CD4-positive, alpha-beta memory T cell (primary cell): ENCODE measurements around the gene GMDS. TPM values are rescaled to one million over a fixed set of nuclear protein-coding genes. Genes with fewer than 3 reads are reported as not detected.

ENCODE experiments used
- CTCF ChIA-PET: fragments of 350-600 bp; sonication (Branson Sonifier 250); formaldehyde crosslinking; loops from one replicate; lab custom pipeline; 2021; ENCODE audit warnings: inconsistent platforms; ENCODE audit not compliant: partially characterized antibody; lab: Charles Lee
- POLR2A ChIA-PET: fragments of 350-600 bp; sonication (Branson Sonifier 250); formaldehyde crosslinking; loops from one replicate; lab custom pipeline; 2021; ENCODE audit not compliant: partially characterized antibody; lab: Charles Lee
- DNase-seq, 5 donors: peaks; one replicate each; pipeline versions ENCODE4 v3.0.0 to v3.0.0-alpha.2; 2020 to 2022; ENCODE audit warnings: mixed read lengths in 1 of 5
- H3K27ac ChIP-seq: one replicate; pipeline ENCODE4 v1.7.0; 2013; ENCODE audit warnings: low read depth, low read length
- H3K27me3 ChIP-seq: 2 replicates; pipeline ENCODE4 v1.7.0; 2013; ENCODE audit warnings: mild to moderate bottlenecking, low read length, moderate library complexity; ENCODE audit not compliant: insufficient read depth
- H3K36me3 ChIP-seq: 2 replicates; pipeline ENCODE4 v1.7.0; 2013; ENCODE audit warnings: mild to moderate bottlenecking, low read length, moderate library complexity; ENCODE audit not compliant: insufficient read depth
- H3K4me1 ChIP-seq: 2 replicates; pipeline ENCODE4 v1.7.0; 2013; ENCODE audit warnings: mild to moderate bottlenecking, low read length, moderate library complexity; ENCODE audit not compliant: insufficient read depth
- H3K4me3 ChIP-seq, 2 donors: one replicate each; pipeline ENCODE4 v1.7.0; 2013; ENCODE audit warnings: low read length in 2 of 2, mild to moderate bottlenecking in 1 of 2
- H3K9me3 ChIP-seq, 2 donors: one replicate each; pipeline ENCODE4 v1.7.0; 2013; ENCODE audit warnings: low read length in 2 of 2, control low read depth in 1 of 2; ENCODE audit not compliant: control insufficient read depth in 1 of 2
- H3K27ac Mint-ChIP-seq, 7 donors: one replicate each; pipeline ENCODE4 v1.8.0; 2020 to 2021; ENCODE audit warnings: mixed read lengths in 7 of 7, mild to moderate bottlenecking in 6 of 7, inconsistent platforms in 3 of 7, moderate library complexity in 3 of 7
- H3K27me3 Mint-ChIP-seq, 2 donors: one replicate each; pipeline ENCODE4 v1.8.0; 2020 to 2021; ENCODE audit warnings: mixed read lengths in 2 of 2
- H3K36me3 Mint-ChIP-seq, 2 donors: one replicate each; pipeline ENCODE4 v1.8.0; 2020 to 2021; ENCODE audit warnings: mixed read lengths in 2 of 2, inconsistent platforms in 1 of 2, mild to moderate bottlenecking in 1 of 2
- H3K4me1 Mint-ChIP-seq, 4 donors: one replicate each; pipeline ENCODE4 v1.8.0; 2020 to 2021; ENCODE audit warnings: mixed read lengths in 4 of 4, mild to moderate bottlenecking in 1 of 4
- H3K4me3 Mint-ChIP-seq, 8 donors: one replicate each; pipeline ENCODE4 v1.8.0; 2020 to 2021; ENCODE audit warnings: mixed read lengths in 8 of 8, mild to moderate bottlenecking in 7 of 8, moderate library complexity in 6 of 8, inconsistent platforms in 3 of 8
- H3K9me3 Mint-ChIP-seq, 8 donors: one replicate each; pipeline ENCODE4 v1.8.0; 2020 to 2021; ENCODE audit warnings: mixed read lengths in 8 of 8, mild to moderate bottlenecking in 5 of 8, inconsistent platforms in 3 of 8, moderate library complexity in 1 of 8
- intact Hi-C: fragments of 100-400 bp; cut with micrococcal nuclease; formaldehyde crosslinking; loops from one replicate; pipeline ENCODE4 v1.15.1; 2023
- polyA plus RNA-seq, 2 donors: library from polyadenylated mRNA; unstranded; fragments of 300-500 nt; fragmentation: Illumina TruSeq; gene quantifications; one replicate each; pipeline ENCODE4 v1.2.3, GENCODE V29; 2021
- total RNA-seq, 2 experiments: library from RNA; stranded (reverse); gene quantifications; one replicate each; pipeline ENCODE4 v1.2.3, GENCODE V29; 2021

The GMDS gene
- total and polyA plus RNA-seq, 4 experiments from 2014 or later: 12.1 to 24.0 (median 15.2) TPM

- Histone ChIP-seq H3K4me3 (no peak overlapping the region), H3K27ac (no peak overlapping the region), H3K9me3 (no peaks in the 10 kb centered on the region), H3K27me3 (no peaks in the 10 kb centered on the region), H3K36me3 (no peaks in the 10 kb centered on the region), H3K4me1 (no peaks in the 10 kb centered on the region)
- DNase-seq: no peak
- H3K4me3 Mint-ChIP-seq: no peak overlapping the region
- peaks cover 5 to 21% of the 10 kb centered on the region in 2 donors for H3K36me3 Mint-ChIP-seq
- H3K9me3 Mint-ChIP-seq: peaks cover 0 to 24% (median 18%) of the 10 kb centered on the region in 8 donors
- peaks cover 0 to 4% (median 0%) of the 10 kb centered on the region in 4 donors for H3K4me1 Mint-ChIP-seq
- intact Hi-C loops: no loop called here
- no peaks in the 10 kb centered on the region for H3K27me3 Mint-ChIP-seq
- POLR2A ChIA-PET: no interaction called here
- CTCF ChIA-PET: no interaction called here
- no peak overlapping the region for H3K27ac Mint-ChIP-seq
Observed at GRCh38 chr6:1987640-1988039, 257.8 kb downstream of the GMDS start.

GRCh38 chr6:1986454-1987243, 258.8 kb downstream of the GMDS start:
- peaks cover 6 to 25% of the 10 kb centered on the region in 2 donors for H3K36me3 Mint-ChIP-seq
- Histone ChIP-seq H3K4me3 (no peak overlapping the region), H3K27me3 (no peaks in the 10 kb centered on the region), H3K9me3 (no peaks in the 10 kb centered on the region), H3K4me1 (no peaks in the 10 kb centered on the region), H3K36me3 (no peaks in the 10 kb centered on the region), H3K27ac (no peak overlapping the region)
- H3K27me3 Mint-ChIP-seq: no peaks in the 10 kb centered on the region
- no peak overlapping the region for H3K4me3 Mint-ChIP-seq
- peaks cover 0 to 33% (median 27%) of the 10 kb centered on the region in 8 donors for H3K9me3 Mint-ChIP-seq
- no peak overlapping the region for H3K27ac Mint-ChIP-seq
- intact Hi-C loops: no loop called here
- CTCF ChIA-PET: no interaction called here
- peaks cover 0 to under 1% (median 0%) of the 10 kb centered on the region in 4 donors for H3K4me1 Mint-ChIP-seq
- DNase-seq: no peak
- POLR2A ChIA-PET: no interaction called here

- H3K4me3 Mint-ChIP-seq: peak overlapping the region in 1 of 8 donors; percentile 5
Observed at GRCh38 chr6:1984346-1984994, 260.9 kb downstream of the GMDS start.

GRCh38 chr6:1983850-1984249, 261.6 kb downstream of the GMDS start:
- H3K27me3 ChIP-seq: no peaks in the 10 kb centered on the region
- no peak overlapping the region for H3K4me3 ChIP-seq
- H3K27ac ChIP-seq: no peak overlapping the region
- H3K4me1 ChIP-seq: no peaks in the 10 kb centered on the region
- no peak overlapping the region for H3K27ac Mint-ChIP-seq
- POLR2A ChIA-PET: no interaction called here
- no peak for DNase-seq
- no peak overlapping the region for H3K4me3 Mint-ChIP-seq
- no peaks in the 10 kb centered on the region for H3K9me3 ChIP-seq
- no peaks in the 10 kb centered on the region for H3K27me3 Mint-ChIP-seq
- H3K36me3 ChIP-seq: no peaks in the 10 kb centered on the region
- intact Hi-C loops: no loop called here
- peaks cover 0 to 56% (median 50%) of the 10 kb centered on the region in 8 donors for H3K9me3 Mint-ChIP-seq
- H3K4me1 Mint-ChIP-seq: no peaks in the 10 kb centered on the region
- H3K36me3 Mint-ChIP-seq: peaks cover 25 to 52% of the 10 kb centered on the region in 2 donors
- CTCF ChIA-PET: no interaction called here

More at GRCh38 chr6:1984346-1984994, 260.9 kb downstream of the GMDS start:
- peaks cover 0 to 53% (median 46%) of the 10 kb centered on the region in 8 donors for H3K9me3 Mint-ChIP-seq
- POLR2A ChIA-PET: no interaction called here
- no peaks in the 10 kb centered on the region for H3K27me3 Mint-ChIP-seq
- no peaks in the 10 kb centered on the region for H3K27me3 ChIP-seq
- H3K4me1 Mint-ChIP-seq: no peaks in the 10 kb centered on the region
- DNase-seq: no peak
- no peaks in the 10 kb centered on the region for H3K4me1 ChIP-seq
- H3K9me3 ChIP-seq: no peaks in the 10 kb centered on the region
- no peaks in the 10 kb centered on the region for H3K36me3 ChIP-seq
- intact Hi-C loops: no loop called here
- peaks cover 19 to 46% of the 10 kb centered on the region in 2 donors for H3K36me3 Mint-ChIP-seq
- H3K27ac Mint-ChIP-seq: no peak overlapping the region
- CTCF ChIA-PET: no interaction called here
- H3K4me3 ChIP-seq: no peak overlapping the region
- H3K27ac ChIP-seq: no peak overlapping the region

GRCh38 chr6:1972962-1973361, 272.4 kb downstream of the GMDS start:
- no peaks in the 10 kb centered on the region for H3K27me3 Mint-ChIP-seq
- Histone ChIP-seq H3K27ac (no peak overlapping the region), H3K27me3 (no peaks in the 10 kb centered on the region), H3K9me3 (no peaks in the 10 kb centered on the region), H3K36me3 (no peaks in the 10 kb centered on the region), H3K4me3 (no peak overlapping the region), H3K4me1 (no peaks in the 10 kb centered on the region)
- intact Hi-C loops: no loop called here
- H3K36me3 Mint-ChIP-seq: peaks cover 3 to 11% of the 10 kb centered on the region in 2 donors
- peaks cover 0 to 1% (median 0%) of the 10 kb centered on the region in 4 donors for H3K4me1 Mint-ChIP-seq
- ChIA-PET POLR2A (no interaction called here), CTCF (no interaction called here)
- H3K27ac Mint-ChIP-seq: no peak overlapping the region
- H3K4me3 Mint-ChIP-seq: no peak overlapping the region
- no peaks in the 10 kb centered on the region for H3K9me3 Mint-ChIP-seq
- no peak for DNase-seq

GRCh38 chr6:1971612-1972011, 273.8 kb downstream of the GMDS start:
- Histone ChIP-seq H3K9me3 (no peaks in the 10 kb centered on the region), H3K4me3 (no peak overlapping the region), H3K27ac (no peak overlapping the region), H3K27me3 (no peaks in the 10 kb centered on the region), H3K36me3 (no peaks in the 10 kb centered on the region), H3K4me1 (no peaks in the 10 kb centered on the region)
- no peak for DNase-seq
- Mint-ChIP-seq H3K36me3 (peaks cover 1 to 4% of the 10 kb centered on the region in 2 donors), H3K4me3 (no peak overlapping the region), H3K27me3 (no peaks in the 10 kb centered on the region), H3K27ac (no peak overlapping the region), H3K4me1 (peaks cover 0 to 1% (median 0%) of the 10 kb centered on the region in 4 donors), H3K9me3 (peaks cover 0 to under 1% (median 0%) of the 10 kb centered on the region in 8 donors)
- CTCF ChIA-PET: no interaction called here
- intact Hi-C loops: no loop called here
- POLR2A ChIA-PET: no interaction called here

GRCh38 chr6:1970151-1970561, 275.2 kb downstream of the GMDS start:
- Mint-ChIP-seq H3K4me1 (peaks cover 0 to 1% (median 0%) of the 10 kb centered on the region in 4 donors), H3K4me3 (no peak overlapping the region), H3K9me3 (peaks cover 0 to 5% (median under 1%) of the 10 kb centered on the region in 8 donors), H3K27me3 (no peaks in the 10 kb centered on the region), H3K36me3 (peaks cover 7 to 8% of the 10 kb centered on the region in 2 donors), H3K27ac (no peak overlapping the region)
- Histone ChIP-seq H3K9me3 (no peaks in the 10 kb centered on the region), H3K4me3 (no peak overlapping the region), H3K36me3 (no peaks in the 10 kb centered on the region), H3K27ac (no peak overlapping the region), H3K4me1 (no peaks in the 10 kb centered on the region), H3K27me3 (no peaks in the 10 kb centered on the region)
- intact Hi-C loops: no loop called here
- DNase-seq: no peak
- POLR2A ChIA-PET: no interaction called here
- CTCF ChIA-PET: no interaction called here
